Activated T-cell treated with anti-CD3 and anti-CD28 coated beads, Interleukin-2, amount 50 U/mL, for 48 hours (primary cell): ENCODE data around the gene CUBN.
A peak's percentile ranks its signal among the peaks of the same experiment; 100 is the strongest.
"Not testable (repeated sequence)": the region's sequence is repeated elsewhere in the genome, so short reads cannot be mapped to it uniquely, and the experiment has no call there.

Source experiments
- DNase-seq, 2 experiments: peaks; one replicate each; pipeline ENCODE4 v3.0.0-alpha.2; 2020

The CUBN gene

GRCh38 chr10:17033529-17034260 lies 95.9 kb downstream of the CUBN start:
- DNase-seq: no peak

DNA sequence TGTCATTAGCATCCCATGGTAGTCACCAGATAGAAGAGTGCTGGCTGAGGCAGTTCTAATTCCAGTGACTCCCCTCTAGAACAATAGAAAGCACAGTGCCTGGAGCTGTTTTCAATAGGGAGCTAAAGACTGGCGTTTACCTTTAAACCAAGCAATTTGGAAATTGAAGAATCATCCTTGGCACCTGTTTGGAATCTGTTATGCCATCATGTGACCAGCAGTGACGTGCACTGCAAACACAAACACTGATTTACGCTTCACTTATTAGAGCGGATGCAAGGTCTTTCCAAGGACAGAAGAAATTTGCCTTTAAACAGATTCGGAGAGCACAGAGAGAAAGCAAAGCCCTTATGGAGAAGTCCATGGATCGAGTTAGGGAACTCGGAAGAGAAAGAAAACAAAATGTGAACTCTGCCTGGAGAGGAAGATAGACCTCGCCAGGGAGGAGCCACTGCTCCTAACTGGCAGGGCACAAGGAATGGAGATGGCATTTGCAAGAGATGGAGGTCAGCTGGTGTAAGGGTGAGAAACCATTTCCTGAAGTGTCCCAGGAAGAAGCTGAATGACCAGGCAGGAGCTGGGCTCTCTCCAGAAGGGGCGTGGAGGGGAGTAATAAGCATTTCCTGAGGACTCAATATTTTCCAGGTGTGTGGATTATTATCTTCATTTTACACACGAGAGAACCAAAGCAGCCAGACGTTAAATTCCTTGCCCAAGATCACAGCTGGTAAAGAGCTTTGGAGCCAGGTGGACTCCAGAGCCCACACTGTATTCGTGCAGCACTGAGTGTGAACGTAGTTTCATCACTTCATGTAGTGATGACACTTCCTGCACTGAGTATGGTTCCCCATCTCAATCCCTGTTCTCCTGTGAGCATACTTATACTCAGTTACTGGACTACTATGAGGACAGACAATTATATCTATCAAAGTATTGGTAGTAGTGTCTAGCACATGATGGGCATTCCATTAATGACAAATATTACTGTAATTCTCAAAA lies 97.7 kb downstream of the CUBN start:
- DNase-seq: no peak

- peak; percentile 86 to 88 for DNase-seq
These were observed 99.9 kb downstream of the CUBN start for GRCh38 chr10:17029581-17030271.

DNA sequence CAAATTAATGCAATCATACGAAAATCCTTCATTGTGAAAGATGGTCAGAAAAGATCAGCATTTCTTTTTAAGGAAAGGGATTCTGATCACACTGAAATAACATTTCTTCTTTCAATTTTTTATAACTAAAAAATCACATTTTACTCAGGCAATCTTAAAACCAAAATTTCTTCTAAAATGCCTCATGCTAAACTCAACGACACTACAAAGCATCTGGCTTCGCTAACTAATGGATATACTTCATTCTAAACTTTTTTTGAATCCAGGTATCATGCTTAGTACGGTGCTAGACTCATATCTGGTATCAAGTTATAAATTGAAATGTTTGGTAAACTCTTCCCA lies 100.4 kb downstream of the CUBN start:
- no peak for DNase-seq

GRCh38 chr10:17028798-17029197 lies 100.8 kb downstream of the CUBN start:
- DNase-seq: peak in 1 of 2 experiments; percentile 38

- peak; percentile 77 to 81 for DNase-seq
These were observed 102.7 kb downstream of the CUBN start for GRCh38 chr10:17026686-17027485.

DNA sequence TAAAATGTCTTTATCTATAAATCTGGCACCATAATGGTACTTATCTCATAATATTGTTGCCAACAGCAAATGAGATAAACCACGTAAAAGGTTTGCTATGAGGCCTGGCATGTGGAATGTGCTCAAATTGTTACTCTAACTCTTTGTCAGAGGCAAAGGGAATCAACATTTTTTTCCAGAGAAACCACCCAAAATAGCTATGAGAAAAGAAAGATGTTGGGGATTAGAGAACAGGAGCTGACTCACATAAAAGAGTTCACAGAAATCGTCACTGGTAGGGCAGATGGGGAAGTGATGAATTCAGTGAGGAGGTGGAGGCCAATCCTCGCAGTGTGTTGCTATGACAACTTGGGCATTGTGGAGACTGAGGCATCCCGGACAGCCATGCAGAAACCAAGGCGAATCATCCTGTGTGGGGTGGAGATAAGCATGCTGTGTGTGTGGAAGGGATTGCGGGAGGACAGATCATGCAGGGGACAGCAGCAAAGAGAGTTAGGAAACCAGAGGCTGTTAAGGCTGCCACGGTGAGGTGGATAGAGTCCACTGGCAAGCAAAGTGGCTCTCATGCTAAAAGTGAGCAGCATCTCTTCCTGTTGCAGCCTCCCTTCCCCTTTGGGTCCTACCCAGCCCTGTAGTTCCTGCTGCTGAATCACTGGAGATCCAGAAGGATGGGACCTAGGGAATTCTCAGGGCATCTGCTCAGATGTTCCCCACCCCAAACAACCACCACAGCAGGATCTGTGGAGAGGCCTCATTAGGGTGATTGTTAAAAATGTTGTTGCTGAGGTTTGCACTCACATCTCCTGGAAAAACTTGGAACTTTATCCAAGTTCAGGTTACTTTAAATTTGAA lies 103.9 kb downstream of the CUBN start:
- peak; percentile 83 to 84 for DNase-seq

GRCh38 chr10:17024461-17024860 lies 105.2 kb downstream of the CUBN start:
- DNase-seq: no peak

- peak; percentile 61 to 70 for DNase-seq
These were observed 106.0 kb downstream of the CUBN start for GRCh38 chr10:17023386-17024298.

- no peak for DNase-seq
These were observed 106.7 kb downstream of the CUBN start for GRCh38 chr10:17022896-17023295.

- no peak for DNase-seq
These were observed 107.2 kb downstream of the CUBN start for GRCh38 chr10:17022466-17022825.

DNA sequence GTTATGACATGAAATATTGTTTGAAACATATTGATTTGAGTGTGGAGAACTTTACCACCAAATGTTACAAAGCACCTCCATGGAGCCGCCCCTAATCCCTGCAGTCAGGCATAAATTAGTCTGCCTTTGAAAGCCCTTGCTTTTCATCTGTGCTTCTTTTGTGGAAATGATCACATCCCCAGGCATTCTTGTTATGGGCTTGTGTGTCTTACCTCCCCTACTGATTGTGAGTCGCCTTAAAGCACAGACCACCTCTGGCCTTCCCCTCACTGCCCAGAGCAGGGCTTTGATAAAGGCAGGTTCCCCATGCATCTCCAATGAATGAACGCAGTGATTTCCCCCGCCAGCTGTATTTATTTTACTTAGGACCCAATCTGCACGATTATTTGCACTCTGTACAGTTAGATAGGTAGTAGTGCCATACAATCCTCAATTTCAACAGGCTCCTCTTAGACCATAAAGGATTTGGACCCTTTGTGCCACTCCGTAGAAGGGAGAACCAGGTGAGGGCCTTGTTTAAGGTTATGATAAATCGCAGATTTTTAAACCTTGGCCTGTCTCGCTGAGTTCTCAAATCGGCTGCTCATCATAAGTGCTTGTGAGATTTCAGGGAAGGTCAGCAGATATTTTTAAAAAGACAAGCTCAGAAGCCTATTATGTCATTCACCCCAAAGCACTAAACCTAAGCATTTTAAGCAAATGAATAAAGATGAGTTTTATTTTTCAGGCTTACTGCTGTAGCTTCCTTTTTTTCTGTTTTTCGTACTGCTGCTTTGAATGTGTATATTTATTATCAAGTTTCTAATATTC lies 107.8 kb downstream of the CUBN start:
- DNase-seq: no peak

DNA sequence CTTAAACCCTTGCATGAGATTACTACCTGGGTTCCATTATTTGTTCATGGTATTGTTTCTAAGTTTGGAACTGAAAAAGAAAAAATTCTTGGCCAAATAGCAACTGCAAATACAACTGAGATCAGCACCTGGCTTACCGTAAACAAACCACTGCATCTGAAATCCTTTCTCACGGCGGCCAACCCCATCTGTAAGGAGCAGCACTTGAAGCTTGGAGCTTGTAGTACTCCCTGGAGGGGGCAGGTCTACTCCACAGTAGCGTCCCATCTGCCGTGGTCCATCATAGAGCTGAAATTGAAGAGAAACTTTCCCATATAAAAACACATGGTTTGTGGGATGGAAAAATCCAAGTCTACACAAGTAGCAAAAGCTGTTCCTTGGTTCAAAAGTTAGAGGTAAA lies 109.9 kb downstream of the CUBN start:
- DNase-seq: no peak

GRCh38 chr10:17013131-17013983 lies 116.3 kb downstream of the CUBN start:
- DNase-seq: not testable (repeated sequence)

DNA sequence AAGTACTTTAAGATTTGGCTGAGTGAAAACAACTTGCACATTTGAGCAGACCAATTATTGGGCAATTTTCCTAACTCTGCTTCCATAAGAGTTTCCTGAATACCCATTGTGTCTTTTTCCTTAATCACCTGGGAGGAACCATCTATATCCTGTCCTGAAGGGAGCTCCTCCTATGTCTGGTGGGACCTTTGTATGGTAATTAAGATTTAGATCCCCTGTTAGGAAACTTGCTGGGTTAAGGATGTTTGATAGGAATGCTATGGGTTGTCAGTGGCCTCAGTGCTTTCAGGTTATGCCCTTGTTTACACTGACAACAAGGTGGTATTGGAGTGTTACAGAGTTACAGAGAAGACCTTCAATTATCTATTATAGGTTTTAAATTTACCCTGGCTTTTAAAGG lies 116.9 kb downstream of the CUBN start:
- not testable (repeated sequence) for DNase-seq

GRCh38 chr10:17010363-17011145 lies 119.1 kb downstream of the CUBN start:
- no peak for DNase-seq

- DNase-seq: no peak
These were observed 120.4 kb downstream of the CUBN start for GRCh38 chr10:17009212-17009700.

- DNase-seq: no peak
These were observed 122.2 kb downstream of the CUBN start for GRCh38 chr10:17007418-17007770.
